IPS DF 4.7 (cell line): ENCODE measurements around the gene EXOC6B.

Experiments used
- DNase-seq: peaks from one replicate; pipeline ENCODE4 v3.0.0-alpha.2; 2013; ENCODE audit warnings: low spot score; ENCODE audit errors: extremely low read depth

Gene EXOC6B

DNA sequence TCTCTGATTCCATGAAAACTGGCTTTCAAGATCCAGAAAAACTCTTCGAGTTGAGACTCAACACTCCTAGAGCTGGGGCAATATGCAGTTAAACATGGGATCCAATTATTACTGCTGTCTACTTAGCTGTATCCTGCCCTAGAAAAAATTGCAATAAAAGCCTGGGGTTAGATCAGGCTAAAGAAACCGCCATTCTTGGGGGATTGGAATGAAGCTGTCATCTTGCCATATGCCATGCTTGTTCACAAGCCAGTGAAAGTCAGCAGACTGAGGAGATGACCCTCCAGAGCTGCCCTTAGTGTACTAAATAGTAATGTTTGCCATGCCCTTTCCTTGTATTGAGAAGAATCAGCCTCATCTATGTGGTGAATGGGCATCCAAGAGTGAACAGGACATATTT, 647.3 kb downstream of the EXOC6B start:
- DNase-seq = no peak

GRCh38 chr2:72176281-72176680, 649.6 kb downstream of the EXOC6B start:
- no peak for DNase-seq

DNA sequence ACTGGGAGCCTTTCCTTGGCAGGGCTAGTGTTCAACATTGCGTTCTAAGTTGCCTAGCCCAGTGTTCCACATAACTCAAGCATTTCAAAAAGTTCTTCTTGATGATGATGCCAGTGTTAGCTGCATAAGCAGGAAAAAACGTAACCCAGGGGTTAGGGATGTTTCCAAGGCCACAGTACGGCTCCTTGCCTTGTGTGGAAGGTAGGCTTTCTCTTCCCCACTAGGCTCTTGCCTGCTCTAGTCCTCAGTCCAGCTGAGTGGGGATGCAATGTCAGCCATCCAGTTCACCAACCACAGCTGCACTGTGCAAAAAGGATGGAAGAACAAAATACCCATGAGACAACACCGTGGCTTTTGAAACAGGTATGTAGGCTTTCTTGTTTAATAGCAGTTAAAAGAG, 650.2 kb downstream of the EXOC6B start:
- no peak for DNase-seq

DNA sequence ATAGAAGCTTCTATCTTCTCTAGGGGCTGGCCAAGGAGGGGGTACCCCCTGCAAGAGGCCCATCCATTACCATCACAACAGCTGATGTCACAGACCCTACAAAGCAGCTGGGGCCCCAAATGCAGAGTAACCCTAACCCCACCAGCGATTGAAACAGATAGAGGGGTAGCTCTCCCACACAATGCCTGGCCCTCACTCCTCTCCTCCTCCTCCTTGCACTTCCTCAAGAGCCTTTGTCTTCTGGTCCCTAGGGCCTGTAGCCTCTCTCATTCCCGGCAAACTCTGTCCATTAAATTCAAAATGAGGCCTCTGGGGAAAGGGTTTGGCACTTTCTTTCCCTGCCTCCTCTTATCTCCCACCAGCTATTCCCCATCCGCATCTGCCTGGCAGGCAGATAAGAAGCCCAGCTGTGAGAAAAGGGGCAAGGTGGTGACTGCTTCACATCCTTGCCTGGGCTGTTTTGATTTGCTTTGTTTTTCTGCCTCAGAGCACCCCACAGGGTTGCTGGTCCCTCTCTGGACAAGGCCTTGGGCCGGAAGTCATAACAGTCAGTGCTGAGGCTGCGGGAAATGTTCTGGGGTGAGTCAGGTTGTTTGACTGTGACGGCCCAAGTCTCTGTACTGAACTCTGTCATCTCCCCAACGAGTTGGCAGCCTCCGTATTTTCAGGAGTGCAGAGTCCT, 652.1 kb downstream of the EXOC6B start:
- no peak for DNase-seq

DNA sequence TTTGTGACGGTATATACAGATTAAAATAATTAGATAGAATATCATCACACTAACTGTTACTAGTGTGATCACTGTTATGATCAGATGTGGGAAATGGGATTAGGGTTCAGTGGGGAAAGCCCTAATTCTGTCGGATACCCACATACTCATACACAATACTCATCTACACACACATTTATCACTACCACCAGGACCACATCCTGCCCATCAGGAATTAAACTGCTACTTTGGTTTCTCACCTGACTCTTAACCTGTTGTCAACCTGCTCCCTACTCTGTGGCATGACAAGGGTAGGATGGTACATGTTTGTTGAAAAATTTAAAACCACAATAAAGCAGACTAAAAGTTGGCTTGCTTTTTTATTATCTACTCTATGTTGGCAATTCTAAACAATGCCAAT, 653.4 kb downstream of the EXOC6B start:
- no peak for DNase-seq

DNA sequence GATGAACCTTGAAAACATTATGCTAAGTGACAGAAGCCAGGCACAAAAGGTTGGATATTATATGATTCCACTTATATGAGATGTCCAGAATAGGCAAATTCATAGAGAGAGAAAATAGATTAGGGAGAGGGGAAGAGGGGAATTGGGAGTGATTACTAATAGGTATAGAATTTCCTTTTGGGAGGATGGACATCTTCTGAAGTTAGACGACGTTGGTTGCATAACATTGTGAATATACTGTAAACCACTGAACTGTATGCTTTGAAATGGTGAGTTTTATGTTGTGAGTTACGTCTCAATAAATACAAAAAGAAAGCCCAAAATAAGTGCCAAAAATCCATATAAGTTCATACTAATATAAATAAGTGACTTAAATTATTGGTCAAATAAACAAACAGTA, 659.6 kb downstream of the EXOC6B start:
- DNase-seq = no peak

- DNase-seq = no peak
These were observed 660.0 kb downstream of the EXOC6B start for GRCh38 chr2:72165792-72166191.

- DNase-seq = no peak
These were observed 663.3 kb downstream of the EXOC6B start for GRCh38 chr2:72162574-72162973.

DNA sequence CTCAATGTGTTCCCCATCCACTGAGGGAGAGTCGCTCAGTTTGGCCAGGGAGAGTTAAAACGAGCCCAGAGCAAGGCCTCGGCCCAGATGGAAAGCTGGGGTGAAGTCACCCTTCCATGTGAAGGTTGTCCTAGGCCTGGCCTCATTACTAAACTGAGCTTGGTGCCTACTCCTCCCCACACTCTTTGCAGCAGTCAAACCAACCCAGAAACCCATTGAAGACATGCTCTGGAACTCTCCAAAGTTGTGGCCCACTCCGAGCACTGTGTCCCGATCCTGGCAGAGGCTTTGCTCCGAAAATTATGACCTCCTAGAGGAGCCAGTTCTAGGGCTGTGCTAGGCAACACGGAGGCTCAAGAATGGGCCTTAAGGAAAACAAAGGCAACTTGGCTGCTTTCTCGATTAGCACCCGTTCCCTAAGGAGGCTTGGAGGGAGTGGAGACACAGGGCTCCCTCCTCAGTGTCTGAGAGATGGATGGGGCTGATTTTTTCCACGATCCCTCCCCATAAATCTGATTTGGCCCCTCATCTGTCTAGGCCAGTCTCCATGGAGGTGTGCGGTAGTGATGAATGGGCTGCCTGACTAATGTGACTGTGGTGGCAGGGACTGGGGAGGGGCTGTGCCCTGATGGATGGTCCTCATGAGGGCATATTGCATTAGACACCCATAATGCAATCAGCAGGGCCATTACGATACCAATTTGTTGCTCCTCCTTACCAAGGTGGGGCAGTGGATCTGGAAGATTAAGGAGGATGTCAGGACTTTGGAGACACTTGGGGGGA, 666.4 kb downstream of the EXOC6B start:
- no peak for DNase-seq

DNA sequence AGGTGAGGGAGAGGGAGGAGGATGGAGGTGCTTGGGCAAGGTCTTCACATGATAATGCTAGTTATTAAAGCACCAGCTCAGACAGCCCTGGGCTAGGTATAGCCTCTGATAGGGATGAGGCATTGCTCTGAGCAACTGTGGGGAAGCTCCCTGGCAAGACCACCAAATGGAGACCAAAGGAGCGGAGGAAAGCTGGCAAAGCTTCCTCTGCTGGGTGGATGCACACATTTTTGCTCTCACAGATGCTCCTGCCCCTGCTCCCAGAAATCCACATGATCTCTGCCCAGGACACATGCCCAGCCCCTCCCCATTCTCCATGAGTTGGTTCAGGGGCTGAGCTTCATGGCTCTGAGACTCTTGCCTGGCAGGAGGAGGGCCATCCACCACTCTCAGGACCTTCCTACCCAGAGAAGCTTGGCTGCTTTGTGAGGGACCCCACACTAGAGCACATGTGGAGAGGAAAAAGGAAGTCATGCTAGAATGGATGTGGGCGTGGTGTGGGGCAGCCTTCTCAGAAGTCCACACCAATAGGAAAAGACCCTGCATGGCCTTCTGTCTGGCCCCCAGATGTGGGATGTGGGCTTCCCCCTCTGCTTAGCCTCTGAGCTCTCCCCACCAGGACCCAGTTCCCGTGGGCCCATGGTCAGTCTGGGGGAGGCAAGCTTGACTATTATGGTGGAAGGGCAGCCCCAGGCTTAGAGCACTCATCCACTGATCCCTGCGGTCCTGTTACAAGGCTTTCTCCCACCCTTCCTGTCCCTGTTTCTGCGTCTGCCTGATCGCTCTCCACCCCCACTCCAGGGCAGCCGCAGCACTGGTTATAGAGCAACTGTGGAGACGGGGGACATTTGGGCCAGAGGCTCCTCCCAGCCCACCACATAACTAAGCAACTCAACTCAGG, 667.7 kb downstream of the EXOC6B start:
- DNase-seq = no peak

- no peak for DNase-seq
These were observed 669.0 kb downstream of the EXOC6B start for GRCh38 chr2:72156872-72157271.

DNA sequence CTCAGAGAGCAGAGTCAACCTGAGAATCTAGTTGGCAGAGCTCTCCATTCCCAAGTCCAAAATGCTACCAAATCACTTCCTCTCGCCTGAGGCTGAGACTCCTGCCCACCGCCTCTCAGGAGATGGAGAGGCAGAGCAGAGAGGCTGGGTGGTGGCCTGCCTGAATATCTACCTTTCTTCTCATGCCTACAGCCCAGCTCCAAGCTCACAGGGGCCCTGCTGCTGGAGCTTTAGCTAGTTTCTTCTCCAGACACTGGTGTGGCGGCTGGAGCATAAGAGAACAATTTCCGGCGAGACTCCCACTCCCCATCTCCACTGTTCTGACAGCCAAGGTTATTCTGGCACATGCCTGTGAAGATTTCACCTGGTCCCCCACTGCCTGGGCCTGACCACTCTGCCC, 670.1 kb downstream of the EXOC6B start:
- DNase-seq = no peak

DNA sequence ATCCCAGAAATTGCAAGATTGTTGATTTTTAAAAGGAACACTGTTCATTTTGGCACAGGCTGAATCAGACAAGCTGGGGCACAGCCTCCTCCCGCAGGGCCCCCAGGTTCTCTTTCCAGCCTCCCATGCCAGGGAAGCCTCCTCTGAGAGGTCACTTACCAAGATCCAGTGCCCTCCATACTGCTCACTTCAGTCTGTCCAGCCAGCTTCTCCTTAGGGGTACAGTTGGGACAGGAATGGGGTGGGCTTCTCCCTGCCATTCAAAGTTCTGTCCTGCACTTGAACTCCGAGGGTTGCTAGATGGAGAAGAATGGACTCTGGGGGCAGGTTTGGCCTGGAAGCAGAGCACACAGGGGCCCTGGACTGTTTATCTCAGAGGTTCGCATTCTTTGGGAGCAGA, 670.7 kb downstream of the EXOC6B start:
- no peak for DNase-seq

GRCh38 chr2:72154386-72154975, 671.4 kb downstream of the EXOC6B start:
- DNase-seq = no peak

DNA sequence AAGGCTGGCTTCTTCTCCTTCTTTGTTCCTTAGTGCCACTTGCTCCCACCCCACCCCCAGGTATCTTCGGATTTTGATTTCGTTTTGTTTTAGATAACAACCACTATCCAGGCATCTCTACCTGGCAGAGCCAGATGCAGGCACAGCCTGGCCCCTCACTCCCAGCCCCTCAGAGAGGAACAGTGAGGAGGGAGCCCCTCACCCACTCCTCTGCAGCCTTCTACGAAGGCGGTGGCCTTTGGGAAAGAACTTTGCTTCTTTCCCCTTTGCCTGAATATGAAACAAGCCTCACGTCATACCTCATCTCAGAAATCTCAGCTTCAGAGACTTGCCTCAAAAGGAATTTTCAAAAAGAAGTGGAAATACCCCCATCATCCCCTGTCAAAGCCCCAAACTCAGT, 671.9 kb downstream of the EXOC6B start:
- DNase-seq = no peak

DNA sequence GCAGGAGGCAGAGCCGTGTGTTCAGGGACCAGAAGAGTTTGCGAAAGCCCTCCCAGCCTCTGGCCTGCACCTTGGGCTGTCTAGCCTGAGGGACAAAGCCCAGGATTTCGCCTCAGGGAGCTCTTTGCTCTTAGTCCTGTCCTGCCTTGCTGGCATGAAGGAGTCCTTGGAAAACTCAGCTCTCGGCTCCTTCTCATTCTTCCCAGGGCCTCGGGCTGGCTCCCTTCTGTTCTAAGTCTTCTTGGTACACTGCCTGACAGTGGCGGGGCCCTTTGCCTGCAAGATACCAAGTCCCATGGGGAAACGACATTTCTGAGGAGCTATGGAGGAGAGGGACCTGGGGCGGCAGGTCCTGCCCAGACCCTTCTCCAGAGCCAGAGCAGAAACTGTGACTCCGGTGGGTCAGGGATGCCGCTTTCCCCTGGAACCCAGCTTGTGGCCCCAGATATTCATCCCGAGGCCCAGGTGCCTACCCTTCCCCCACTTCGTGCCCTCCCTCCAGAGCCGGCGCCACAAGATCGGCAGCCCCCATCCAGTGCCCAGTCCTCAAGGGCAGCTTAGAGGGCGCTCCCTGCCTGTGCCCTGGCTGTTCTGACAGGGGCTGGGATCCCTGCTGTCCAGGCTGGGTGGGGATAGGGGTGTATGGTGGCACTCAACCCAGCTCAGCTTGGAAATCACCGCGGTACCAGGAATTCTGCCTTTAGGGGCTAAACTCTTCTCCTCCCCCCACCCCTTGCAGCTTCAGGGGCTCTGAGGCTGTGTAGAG, 672.6 kb downstream of the EXOC6B start:
- no peak for DNase-seq

DNA sequence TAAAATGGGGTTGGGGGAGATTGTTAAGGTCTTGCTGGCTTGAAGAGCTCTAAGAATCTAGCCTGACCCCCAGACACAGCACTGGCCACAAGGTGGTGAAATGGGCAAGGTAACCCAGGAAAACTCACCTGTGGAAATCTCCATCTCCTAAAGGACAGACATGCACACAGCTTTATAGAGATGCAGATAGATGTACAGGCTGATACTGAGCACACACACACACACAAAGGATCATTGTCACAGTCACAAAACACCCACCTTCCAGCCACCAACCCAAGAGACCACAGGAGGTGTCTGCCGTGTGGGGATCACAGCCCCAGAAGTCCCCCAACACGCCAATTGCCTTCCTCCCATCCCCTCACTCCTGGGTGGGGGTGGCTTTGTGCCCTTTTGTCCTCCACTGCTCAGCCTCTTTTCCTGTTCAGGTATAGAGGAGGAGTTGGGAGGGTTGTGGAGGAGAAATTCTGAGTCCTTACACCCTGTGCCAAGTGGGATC, 674.9 kb downstream of the EXOC6B start:
- DNase-seq = no peak

- no peak for DNase-seq
These were observed 675.5 kb downstream of the EXOC6B start for GRCh38 chr2:72150157-72150860.

GRCh38 chr2:72149556-72150156, 676.2 kb downstream of the EXOC6B start:
- DNase-seq = no peak
